ENCODE results near the gene COL27A1.

- TF ChIP-seq CTCF (conservative IDR thresholded peaks at IDR 0.05; ENCODE audit: low read length), result no peak
- no peak for TF ChIP-seq EZH2phosphoT487 (IDR thresholded peaks at IDR 0.05; ENCODE audit: borderline replicate concordance, low read depth, low read length)
Measured at GRCh38 chr9:114177423-114178064, 22.2 kb downstream of the COL27A1 start.
